Neural cell (in vitro differentiated cells): ENCODE results near the gene ITGB1. TPM values are rescaled to one million over a fixed set of nuclear protein-coding genes. Genes with fewer than 3 reads are reported as not detected.

Experiments used
- H2AFZ ChIP-seq: fragments of 200-600, 300-800 bp; sonication (generic), shearing (Covaris generic); 2 replicates; pipeline ENCODE4 v1.6.0; 2014; ENCODE audit warnings: low read depth, mild to moderate bottlenecking, antibody characterized with exemption, low read length, moderate library complexity
- H3F3A ChIP-seq: fragments of 200-600 bp; shearing (Covaris generic); 2 replicates; pipeline ENCODE4 v1.6.1; 2016; ENCODE audit warnings: mild to moderate bottlenecking, moderate library complexity, mixed read lengths, antibody characterized with exemption, low read length; ENCODE audit not compliant: insufficient read depth, poor library complexity, severe bottlenecking
- H3K27ac ChIP-seq: fragments of 200-600, 300-800 bp; sonication (generic), shearing (Covaris generic); 2 replicates; pipeline ENCODE4 v1.5.1; 2014; ENCODE audit warnings: mild to moderate bottlenecking, low read length, moderate library complexity
- H3K27me3 ChIP-seq: fragments of 300-800, 200-600 bp; sonication (generic), shearing (Covaris generic); 2 replicates; pipeline ENCODE4 v1.6.0; 2014; ENCODE audit warnings: mild to moderate bottlenecking, low read depth, low read length, moderate library complexity; ENCODE audit not compliant: insufficient read depth
- H3K36me3 ChIP-seq: fragments of 300-800, 200-600 bp; sonication (generic), shearing (Covaris generic); 2 replicates; pipeline ENCODE4 v1.5.1; 2014; ENCODE audit warnings: mild to moderate bottlenecking, antibody characterized with exemption, low read length, moderate library complexity; ENCODE audit not compliant: insufficient read depth
- H3K4me2 ChIP-seq: fragments of 300-800, 200-600 bp; sonication (generic), shearing (Covaris generic); 2 replicates; pipeline ENCODE4 v1.6.0; 2014; ENCODE audit warnings: mild to moderate bottlenecking, low read length
- H3K4me3 ChIP-seq: fragments of 300-800, 200-600 bp; sonication (generic), shearing (Covaris generic); 2 replicates; pipeline ENCODE4 v1.5.1; 2014; ENCODE audit warnings: mild to moderate bottlenecking, low read length, moderate library complexity
- H3K79me2 ChIP-seq: fragments of 200-600 bp; shearing (Covaris generic); replicated peaks from 2 replicates; pipeline ENCODE4 v1.6.0; 2014; ENCODE audit warnings: mild to moderate bottlenecking, low read length, moderate library complexity; ENCODE audit not compliant: insufficient read depth
- H3K9ac ChIP-seq: fragments of 300-800, 200-600 bp; sonication (generic), shearing (Covaris generic); 2 replicates; pipeline ENCODE4 v1.6.1; 2016; ENCODE audit warnings: mild to moderate bottlenecking, low read length, mixed read lengths
- H3K9me2 ChIP-seq: fragments of 200-600 bp; shearing (Covaris generic); 2 replicates; pipeline ENCODE4 v1.6.1; 2016; ENCODE audit warnings: mild to moderate bottlenecking, low read length, mixed read lengths; ENCODE audit not compliant: insufficient read depth
- H3K9me3 ChIP-seq: fragments of 200-600, 300-800 bp; sonication (generic), shearing (Covaris generic); 2 replicates; pipeline ENCODE4 v1.6.1; 2016; ENCODE audit warnings: mild to moderate bottlenecking, mixed run types, low read length, moderate library complexity, mixed read lengths
- H4K20me1 ChIP-seq: fragments of 200-600 bp; shearing (Covaris generic); 2 replicates; pipeline ENCODE4 v1.6.1; 2016; ENCODE audit warnings: mild to moderate bottlenecking, mixed run types; ENCODE audit not compliant: insufficient read depth
- EP300 ChIP-seq: fragments of 450-650 bp; conservative IDR thresholded peaks from 2 replicates; pipeline ENCODE4 v1.6.1; 2014; ENCODE audit warnings: antibody characterized with exemption, mild to moderate bottlenecking, moderate library complexity; ENCODE audit not compliant: poor library complexity, severe bottlenecking
- EZH2 ChIP-seq: fragments of 200-600, 300-800 bp; shearing (Covaris generic), sonication (generic); IDR thresholded peaks from 2 replicates; pipeline ENCODE4 v1.6.1; 2014; ENCODE audit warnings: antibody characterized with exemption, low read length, borderline replicate concordance, mild to moderate bottlenecking; ENCODE audit not compliant: insufficient read depth, poor library complexity, severe bottlenecking
- MXI1 ChIP-seq: fragments of 450-650 bp; conservative IDR thresholded peaks from 2 replicates; pipeline ENCODE4 v1.6.1; 2014; ENCODE audit warnings: antibody characterized with exemption, mild to moderate bottlenecking; ENCODE audit not compliant: poor library complexity, severe bottlenecking
- RAD21 ChIP-seq: fragments of 450-650 bp; conservative IDR thresholded peaks from 2 replicates; pipeline ENCODE4 v1.6.1; 2014; ENCODE audit warnings: antibody characterized with exemption, mild to moderate bottlenecking, moderate library complexity
- REST ChIP-seq: IDR thresholded peaks from 2 replicates; pipeline ENCODE4 v1.6.1; 2012; ENCODE audit warnings: borderline replicate concordance
- SMC3 ChIP-seq: fragments of 450-650 bp; conservative IDR thresholded peaks from 2 replicates; pipeline ENCODE4 v1.6.1; 2014; ENCODE audit warnings: antibody characterized with exemption, mild to moderate bottlenecking, moderate library complexity; ENCODE audit not compliant: poor library complexity
- TAF1 ChIP-seq: IDR thresholded peaks from 2 replicates; pipeline ENCODE4 v1.6.1; 2012; ENCODE audit warnings: low read depth
- polyA plus RNA-seq: library from polyadenylated mRNA; depleted of rRNA; stranded (reverse); fragments of >200 nt; gene quantifications from 2 replicates; pipeline ENCODE4 v1.2.3, GENCODE V29; 2014
- TF ChIP-seq, protein P1 (sequence below): fragments of 450-650 bp; IDR thresholded peaks from 2 replicates; pipeline ENCODE4 v1.5.1; 2014; ENCODE audit warnings: antibody characterized with exemption, mild to moderate bottlenecking, moderate library complexity; ENCODE audit not compliant: poor library complexity, severe bottlenecking

Gene ITGB1
- polyA plus RNA-seq, 1 donor from 2014 or later: 62.4 TPM

DNA sequence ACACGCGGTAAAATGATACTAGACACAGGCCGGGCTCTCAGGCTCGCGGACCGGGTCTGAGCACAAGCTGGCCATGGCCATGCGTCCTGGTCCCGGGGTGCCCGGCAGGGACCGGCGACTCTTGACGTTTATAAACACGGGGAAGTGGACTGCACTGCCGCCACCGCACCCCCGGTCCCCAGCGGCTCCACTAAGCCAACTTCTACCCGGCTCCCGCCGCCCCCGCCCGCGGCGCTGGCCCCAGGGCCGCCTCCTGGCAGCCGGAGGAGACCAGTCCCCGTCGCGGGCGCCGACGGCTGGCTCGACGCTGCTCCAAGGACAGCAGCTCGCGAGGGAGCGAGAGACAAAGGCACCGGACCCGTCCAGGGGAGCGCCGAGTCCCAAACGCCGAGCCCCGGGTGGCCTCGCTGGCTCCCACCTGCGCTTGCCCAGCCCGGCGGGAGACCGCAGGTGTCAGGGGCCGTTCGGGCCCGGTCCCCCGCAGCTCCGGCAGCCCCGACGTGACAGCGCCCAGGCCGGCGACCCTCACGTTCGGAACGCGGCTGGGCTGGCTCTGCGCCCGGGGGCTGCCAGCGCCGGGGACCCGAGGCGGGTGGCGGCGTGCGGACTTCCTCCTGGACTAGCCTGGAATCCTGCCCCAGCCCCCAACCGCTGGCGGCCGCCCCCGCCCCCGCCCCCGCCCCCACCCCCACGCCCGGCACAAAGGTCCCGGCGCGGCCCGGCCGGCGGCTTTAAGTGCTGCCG lies 517 bp downstream of the ITGB1 start:
- no peak overlapping the region for H2AFZ ChIP-seq
- peak overlapping the region; percentile 98 for H3K9ac ChIP-seq
- H3K9me3 ChIP-seq: no peaks in the 10 kb centered on the region
- H3K36me3 ChIP-seq: no peaks in the 10 kb centered on the region
- H3K4me3 ChIP-seq: peak overlapping the region; percentile 99
- no peaks in the 10 kb centered on the region for H3K27me3 ChIP-seq
- H3K9me2 ChIP-seq: no peaks in the 10 kb centered on the region
- H3K27ac ChIP-seq: peak overlapping the region; percentile 11
- H3F3A ChIP-seq: no peaks in the 10 kb centered on the region
- H3K79me2 ChIP-seq: peaks cover 66% of the 10 kb centered on the region
- TF ChIP-seq TAF1 (peak; percentile 43), RAD21 (no peak), SMC3 (peak; percentile 12), EZH2 (no peak), MXI1 (peak; percentile 52)
- peak overlapping the region; percentile 87 for H3K4me2 ChIP-seq
- H4K20me1 ChIP-seq: no peaks in the 10 kb centered on the region

DNA sequence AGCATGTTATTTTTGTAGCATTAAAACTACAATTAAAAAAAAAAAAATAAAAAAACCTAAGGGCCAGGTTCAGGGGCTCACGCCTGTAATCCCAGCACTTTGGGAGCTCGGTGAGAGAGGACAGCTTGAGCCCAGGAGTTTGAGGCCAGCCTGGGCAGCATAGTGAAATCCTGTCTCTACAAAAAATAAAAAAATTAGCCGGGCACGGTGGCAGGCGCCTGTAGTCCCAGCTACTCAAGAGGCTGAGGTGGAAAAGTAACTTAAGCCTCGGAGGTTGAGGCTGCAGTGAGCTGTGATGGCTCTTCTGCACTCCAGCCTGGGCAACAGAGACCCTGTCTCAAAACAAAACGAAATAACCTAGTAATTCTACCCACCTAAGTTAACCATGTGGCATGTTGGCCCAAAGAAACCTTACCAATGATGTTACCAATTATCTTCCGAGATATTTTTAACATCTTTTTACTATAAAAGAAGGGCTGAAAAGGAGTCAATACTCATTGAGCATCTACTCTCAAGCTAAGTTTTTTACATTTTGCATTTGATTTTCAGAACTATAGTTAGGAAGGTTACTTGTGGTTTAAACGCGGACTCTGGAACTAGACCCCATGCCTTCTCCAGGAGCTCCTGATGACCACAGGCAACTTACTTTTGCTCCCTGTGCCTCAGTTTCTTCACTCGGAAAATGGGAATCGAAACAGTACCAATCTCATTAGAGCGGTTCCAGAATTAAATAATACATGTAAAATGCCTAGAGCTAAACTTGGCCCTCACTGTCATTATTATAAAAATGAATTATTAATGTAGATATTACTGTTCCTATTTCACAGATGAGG lies 1.4 kb downstream of the ITGB1 start:
- Histone ChIP-seq H3K79me2 (peaks cover 74% of the 10 kb centered on the region), H4K20me1 (no peaks in the 10 kb centered on the region), H3K4me3 (peak overlapping the region; percentile 99), H3K9me3 (no peaks in the 10 kb centered on the region), H2AFZ (no peak overlapping the region), H3K27ac (no peak overlapping the region), H3K4me2 (peak overlapping the region; percentile 87), H3F3A (no peaks in the 10 kb centered on the region), H3K36me3 (no peaks in the 10 kb centered on the region), H3K27me3 (no peaks in the 10 kb centered on the region), H3K9ac (peak overlapping the region; percentile 98), H3K9me2 (no peaks in the 10 kb centered on the region)
- no peak for TF ChIP-seq MXI1
- TF ChIP-seq RAD21: no peak
- no peak for TF ChIP-seq EZH2
- TF ChIP-seq, protein P1, sequence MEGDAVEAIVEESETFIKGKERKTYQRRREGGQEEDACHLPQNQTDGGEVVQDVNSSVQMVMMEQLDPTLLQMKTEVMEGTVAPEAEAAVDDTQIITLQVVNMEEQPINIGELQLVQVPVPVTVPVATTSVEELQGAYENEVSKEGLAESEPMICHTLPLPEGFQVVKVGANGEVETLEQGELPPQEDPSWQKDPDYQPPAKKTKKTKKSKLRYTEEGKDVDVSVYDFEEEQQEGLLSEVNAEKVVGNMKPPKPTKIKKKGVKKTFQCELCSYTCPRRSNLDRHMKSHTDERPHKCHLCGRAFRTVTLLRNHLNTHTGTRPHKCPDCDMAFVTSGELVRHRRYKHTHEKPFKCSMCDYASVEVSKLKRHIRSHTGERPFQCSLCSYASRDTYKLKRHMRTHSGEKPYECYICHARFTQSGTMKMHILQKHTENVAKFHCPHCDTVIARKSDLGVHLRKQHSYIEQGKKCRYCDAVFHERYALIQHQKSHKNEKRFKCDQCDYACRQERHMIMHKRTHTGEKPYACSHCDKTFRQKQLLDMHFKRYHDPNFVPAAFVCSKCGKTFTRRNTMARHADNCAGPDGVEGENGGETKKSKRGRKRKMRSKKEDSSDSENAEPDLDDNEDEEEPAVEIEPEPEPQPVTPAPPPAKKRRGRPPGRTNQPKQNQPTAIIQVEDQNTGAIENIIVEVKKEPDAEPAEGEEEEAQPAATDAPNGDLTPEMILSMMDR: no peak
- TF ChIP-seq SMC3: no peak
- no peak for TF ChIP-seq EP300
- TF ChIP-seq REST: no peak
